GM12865 (cell line): ENCODE results near the gene TUBA1A.

Experiments used
- DNase-seq: peaks from one replicate; pipeline ENCODE4 v3.0.0; 2010; ENCODE audit warnings: low read depth
- H3K4me3 ChIP-seq: 2 replicates; pipeline ENCODE4 v1.5.1; 2011; ENCODE audit warnings: mild to moderate bottlenecking, low read depth, low read length, control low read depth
- CTCF ChIP-seq: IDR thresholded peaks from 2 replicates; pipeline ENCODE4 v1.5.1; 2011; ENCODE audit warnings: low read length, control low read depth, low read depth, inconsistent platforms; ENCODE audit not compliant: insufficient read depth; ENCODE audit errors: missing control alignments

Gene TUBA1A

DNA sequence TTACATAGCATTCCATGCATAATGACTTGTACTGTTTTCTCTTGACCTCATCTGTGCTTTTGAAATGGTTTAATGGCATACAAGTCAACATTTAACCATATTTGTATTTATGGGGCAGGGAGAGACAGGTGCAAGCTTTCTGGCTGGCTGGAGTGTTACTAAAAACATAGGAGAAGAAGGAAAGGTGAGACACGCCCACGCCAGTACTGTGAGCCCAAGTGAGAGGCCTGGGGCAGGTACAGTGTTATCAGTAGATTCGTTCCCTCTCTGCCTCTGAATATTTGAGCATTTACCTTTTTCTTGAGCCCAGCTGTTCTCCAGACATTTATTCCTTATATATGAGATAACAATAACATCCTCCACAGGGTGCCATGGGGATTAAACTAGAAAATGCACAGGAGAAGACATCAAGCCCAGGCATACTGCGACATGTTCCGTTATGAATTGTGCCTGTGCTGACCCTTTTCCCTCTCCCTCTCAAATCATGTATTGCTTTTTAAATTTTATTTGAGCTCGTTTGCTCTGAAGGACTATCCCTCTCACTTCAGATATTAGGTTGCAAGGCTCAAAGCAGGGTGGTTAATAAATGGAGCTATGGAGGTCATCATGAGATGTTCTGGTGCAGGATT lies 41.4 kb upstream of the TUBA1A start:
- no peak overlapping the region for H3K4me3 ChIP-seq
- DNase-seq: no peak
- TF ChIP-seq CTCF: no peak

DNA sequence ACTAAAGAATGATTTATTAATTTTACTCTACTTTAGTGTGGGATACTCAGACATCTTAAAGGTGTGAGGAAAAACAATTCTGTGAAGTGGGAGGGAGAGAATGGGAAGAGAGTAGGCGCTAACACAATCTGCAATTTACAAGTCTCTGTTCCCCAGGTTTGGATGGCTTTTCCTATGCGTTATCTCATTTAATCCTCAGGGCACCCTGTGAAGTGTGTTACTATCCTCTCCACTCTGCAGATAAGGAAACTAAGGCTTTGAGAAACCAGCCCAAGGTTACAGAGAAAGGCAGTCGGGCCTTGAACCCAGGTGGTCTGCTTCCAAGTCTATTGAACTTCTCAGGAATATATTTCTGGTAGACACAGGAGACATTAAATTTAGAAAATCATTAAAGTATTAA lies 39.8 kb upstream of the TUBA1A start:
- no peak for TF ChIP-seq CTCF

GRCh38 chr12:49227713-49228112 lies 38.8 kb upstream of the TUBA1A start:
- DNase-seq: no peak
- H3K4me3 ChIP-seq: no peak overlapping the region
- TF ChIP-seq CTCF: no peak

More for the DNA sequence above, 39.8 kb upstream of the TUBA1A start:
- no peak for DNase-seq
- no peak overlapping the region for H3K4me3 ChIP-seq

- no peak for DNase-seq
- no peak overlapping the region for H3K4me3 ChIP-seq
- TF ChIP-seq CTCF: no peak
Measured at GRCh38 chr12:49225576-49226166, 36.8 kb upstream of the TUBA1A start.

DNA sequence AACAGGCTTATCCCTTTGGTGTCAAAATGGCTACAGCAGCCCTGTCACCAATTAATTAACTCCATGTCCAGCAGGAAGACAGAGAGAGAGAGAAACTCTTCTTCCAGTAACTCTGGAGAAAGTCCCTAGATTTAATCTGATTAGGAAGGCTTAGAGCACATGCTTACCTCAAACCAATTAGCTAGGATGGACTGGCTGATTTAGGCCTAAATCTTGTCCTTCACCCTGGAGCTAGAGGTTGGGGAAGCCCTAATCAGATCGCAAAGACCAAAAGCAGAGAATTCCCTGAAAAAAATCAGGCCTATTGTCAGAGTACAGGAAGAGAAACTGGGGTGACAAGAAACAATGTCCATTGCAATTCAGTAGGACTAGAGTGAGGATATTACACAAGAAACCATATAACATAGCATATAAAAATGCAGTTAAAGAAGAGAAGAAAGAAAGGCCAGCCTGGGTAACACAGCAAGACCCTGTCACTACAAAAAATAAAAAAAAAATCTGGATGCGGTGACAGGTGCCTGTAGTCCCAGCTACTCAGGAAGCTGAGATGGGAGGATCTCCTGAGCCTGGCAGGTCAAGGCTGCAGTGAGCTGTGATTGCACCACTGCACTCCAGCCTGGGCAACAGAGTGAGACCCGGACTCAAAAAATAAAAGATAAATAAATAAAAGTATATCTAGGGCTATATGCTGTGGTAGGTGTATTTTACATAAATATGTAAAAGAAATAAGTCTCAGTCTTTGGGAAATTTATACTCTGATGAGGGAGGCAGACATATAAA lies 34.9 kb upstream of the TUBA1A start:
- TF ChIP-seq CTCF: no peak

GRCh38 chr12:49223122-49223521 lies 34.2 kb upstream of the TUBA1A start:
- TF ChIP-seq CTCF: no peak
- no peak overlapping the region for H3K4me3 ChIP-seq
- DNase-seq: no peak

More for the DNA sequence above, 34.9 kb upstream of the TUBA1A start:
- no peak for DNase-seq
- no peak overlapping the region for H3K4me3 ChIP-seq

DNA sequence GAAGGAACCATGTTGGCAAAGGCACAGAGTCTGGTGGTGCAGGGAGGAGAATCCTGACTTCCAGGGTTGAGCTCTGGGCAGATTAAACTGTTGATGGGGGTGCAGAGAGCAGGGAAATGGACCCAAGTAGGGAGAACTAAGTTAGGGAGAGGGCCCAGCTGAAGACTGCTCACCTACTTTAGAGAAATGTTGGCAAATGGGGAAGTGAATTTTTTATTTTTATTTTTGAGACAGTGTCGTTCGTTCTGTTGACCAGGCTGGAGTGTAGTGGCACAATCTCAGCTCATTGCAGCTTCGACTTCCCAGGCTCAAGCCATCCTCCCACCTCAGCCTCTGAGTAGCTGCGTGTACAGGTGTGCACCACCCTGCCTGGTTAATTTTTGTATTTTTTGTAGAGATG lies 32.1 kb upstream of the TUBA1A start:
- no peak for TF ChIP-seq CTCF
- no peak for DNase-seq

More for the DNA sequence above, 32.1 kb upstream of the TUBA1A start:
- H3K4me3 ChIP-seq: no peak overlapping the region
